COLO668 (cell line): Measurements from ENCODE around the gene GALNS.
"Not testable (repeated sequence)": the region's sequence is repeated elsewhere in the genome, so short reads cannot be mapped to it uniquely, and the experiment has no call there.

Source experiments
- DNase-seq: peaks from one replicate; lab custom pipeline; 2025; ENCODE audit not compliant: unreplicated experiment; lab: John Stamatoyannopoulos, UW

GALNS gene

DNA sequence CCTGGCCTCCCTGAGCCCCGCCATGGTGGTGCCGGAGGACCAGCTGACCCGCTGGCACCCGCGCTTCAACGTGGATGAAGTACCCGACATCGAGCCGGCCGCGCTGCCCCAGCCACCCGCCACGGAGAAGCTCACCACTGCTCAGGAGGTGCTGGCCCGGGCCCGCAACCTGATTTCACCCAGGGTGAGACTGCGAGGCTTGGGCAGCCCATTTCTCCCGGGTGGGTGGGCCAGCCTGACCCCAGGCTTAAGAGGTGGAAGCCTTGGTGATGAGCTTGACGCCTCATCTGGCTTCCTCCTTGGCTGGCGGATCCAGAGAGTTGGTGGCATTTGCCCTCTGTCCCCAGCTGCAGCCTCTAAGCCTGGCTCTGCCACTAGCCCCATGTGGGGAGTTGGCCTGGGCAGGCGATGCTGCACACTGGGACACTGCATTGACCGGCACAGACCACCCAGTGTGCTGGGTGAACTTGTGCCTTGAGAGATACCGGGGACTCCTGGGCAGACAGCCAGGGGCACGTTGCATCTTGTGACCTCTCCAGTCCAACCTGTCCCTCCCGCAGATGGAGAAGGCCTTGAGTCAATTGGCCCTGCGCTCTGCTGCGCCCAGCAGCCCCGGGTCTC lies 50.1 kb downstream of the GALNS start:
- DNase-seq: no peak

DNA sequence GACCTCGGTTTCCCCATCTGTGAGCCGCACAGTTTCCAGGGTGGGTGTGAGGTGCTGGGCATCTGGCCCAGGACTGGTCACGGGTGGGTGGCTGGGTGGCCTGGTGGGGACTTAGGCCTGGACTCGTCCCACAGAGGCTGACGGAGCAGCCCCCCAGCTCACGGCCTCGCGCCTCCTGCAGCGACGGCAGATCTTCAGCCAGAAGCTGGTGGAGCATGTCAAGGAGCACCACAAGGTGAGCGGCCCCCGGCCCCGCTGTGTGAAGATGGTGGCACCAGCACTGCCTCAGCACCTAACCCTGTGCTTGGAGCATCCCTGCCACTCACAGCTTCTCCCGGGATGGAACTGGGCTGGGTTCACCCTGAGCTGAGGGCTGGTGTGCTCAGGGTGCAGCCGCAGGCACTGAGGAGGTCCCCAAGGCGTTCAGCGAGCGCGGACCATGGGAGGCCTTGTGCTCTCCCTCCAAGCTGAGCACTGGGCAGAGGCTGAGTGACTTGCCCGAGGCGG lies 50.8 kb downstream of the GALNS start:
- no peak for DNase-seq

DNA sequence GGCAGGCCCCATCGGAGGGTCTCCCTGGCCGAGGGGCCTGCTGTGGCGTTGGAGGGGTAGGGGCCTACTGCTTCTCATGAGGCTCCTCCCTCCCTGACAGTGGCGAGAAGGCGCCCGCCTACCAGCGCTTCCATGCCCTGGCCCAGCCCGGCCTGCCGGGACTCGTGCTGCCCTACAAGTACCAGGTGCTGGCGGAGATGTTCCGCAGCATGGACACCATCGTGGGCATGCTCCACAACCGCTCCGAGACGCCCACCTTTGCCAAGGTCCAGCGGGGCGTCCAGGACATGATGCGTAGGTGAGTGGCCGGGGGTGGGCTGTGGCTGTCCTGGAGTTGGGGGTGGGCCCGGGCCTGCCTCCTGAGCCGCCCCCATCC lies 51.4 kb downstream of the GALNS start:
- DNase-seq: peak; percentile 27

GRCh38 chr16:88804552-88805339 lies 52.0 kb downstream of the GALNS start:
- peak; percentile 88 for DNase-seq

DNA sequence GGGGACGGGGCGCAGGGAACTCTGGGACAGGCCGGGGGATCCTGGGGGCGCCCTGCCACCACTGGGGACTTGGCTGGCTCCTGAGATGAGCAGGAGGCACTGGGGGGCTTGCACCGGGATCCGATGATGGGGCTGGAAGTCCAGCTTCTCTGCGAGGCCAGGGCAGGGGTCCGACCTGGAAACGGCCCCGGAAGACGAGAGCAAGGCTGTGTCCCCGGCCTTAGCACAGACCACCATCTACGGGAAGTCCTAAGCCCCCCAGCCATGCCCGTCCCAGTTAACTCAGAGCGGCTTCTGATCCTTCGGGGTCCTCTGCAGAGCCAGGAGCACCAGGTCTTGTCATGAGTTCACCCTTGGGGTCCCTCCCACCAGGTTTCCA lies 52.6 kb downstream of the GALNS start:
- DNase-seq: no peak

GRCh38 chr16:88803264-88803987 lies 53.3 kb downstream of the GALNS start, which contains the start of gene CDT1:
CDT1 (plus strand) TSS chr16:88803789; CDS start chr16:88803832, 43 bp downstream.
- peak; percentile 93 for DNase-seq

- no peak for DNase-seq
These were observed 56.5 kb downstream of the GALNS start for GRCh38 chr16:88800277-88800592.

GRCh38 chr16:88799569-88800276 lies 57.0 kb downstream of the GALNS start:
- DNase-seq: no peak

DNA sequence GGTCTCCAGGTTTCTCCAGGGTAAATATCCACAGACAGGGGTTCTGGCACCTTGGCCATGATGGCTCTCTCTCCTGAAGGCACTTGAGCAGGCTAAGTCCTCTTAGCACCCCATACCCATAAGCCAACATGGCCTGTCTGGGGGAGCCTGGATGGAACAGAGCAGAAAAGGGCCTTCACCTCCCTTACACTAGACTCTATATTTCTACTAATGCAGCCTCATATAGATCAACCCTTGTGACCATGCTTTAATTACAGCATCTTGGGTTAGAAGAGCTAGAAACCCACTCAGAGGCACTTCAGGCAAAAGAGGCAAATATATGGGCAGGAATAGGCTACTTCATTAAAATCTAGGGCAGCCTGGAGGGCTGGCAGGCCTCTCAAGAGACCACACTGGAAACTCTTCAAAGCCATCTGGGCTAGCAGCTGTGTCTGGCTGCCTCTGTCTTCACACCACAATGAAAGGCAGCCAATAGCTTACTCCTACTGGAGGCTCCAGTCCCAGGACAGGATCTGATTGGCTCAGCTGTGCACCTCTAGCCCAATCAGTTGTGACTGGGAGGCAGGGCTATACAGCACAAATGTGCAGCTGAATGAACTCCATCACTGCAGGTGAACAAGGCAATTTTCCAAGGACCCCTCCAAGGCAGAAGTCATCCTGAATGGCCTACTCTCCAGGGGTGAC lies 57.8 kb downstream of the GALNS start:
- no peak for DNase-seq

DNA sequence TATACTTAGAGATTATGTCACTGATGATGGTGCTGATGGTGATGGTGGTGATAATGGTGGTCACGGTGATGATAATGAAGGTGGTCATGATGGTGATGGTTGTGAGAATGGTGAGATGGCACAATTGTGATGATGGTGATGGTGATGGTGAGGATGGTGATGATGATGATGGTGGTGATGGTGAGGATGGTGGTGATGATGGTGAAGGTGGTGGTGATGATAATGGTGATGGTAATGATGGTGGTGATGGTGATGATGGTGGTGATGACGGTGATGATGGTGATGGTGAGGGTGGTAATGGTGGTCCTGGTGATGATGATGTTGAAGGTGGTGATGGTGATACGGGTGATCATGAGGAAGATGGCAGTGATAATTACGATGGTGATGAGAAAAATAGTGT lies 58.7 kb downstream of the GALNS start:
- no peak for DNase-seq

- DNase-seq: no peak
These were observed 60.5 kb downstream of the GALNS start for GRCh38 chr16:88796278-88796677.

DNA sequence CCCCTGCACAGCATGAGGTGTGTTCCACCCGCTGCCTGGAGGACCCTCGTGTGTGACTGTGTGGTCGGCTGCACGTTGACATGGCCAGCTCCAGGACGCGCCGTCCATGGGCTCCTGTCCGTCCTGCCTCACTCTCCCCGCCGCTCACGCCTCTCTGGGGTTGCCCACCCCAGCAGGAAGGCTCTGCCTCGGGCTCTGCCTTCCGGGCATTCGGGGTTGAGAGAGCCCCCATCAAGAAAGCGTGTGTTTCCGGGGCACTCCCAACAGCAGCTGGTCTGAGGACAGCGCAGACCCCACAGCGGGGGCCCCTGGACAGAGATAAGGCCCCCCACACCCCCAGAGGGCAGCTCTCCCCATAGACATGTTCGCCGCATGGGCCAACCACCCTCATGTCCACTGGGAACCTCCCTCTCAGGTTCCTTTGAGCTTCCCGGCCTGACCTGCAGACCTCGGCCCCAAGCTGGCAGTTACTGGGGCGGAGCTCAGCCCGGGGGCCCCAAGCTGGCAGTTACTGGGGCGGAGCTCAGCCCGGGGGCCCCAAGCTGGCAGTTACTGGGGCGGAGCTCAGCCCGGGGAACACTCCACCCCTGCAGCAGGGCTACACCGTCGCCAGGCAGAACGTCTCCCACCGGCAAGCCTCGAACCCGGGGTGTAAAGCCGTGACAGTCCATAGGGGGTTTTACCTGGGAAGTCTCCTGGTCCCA lies 63.3 kb downstream of the GALNS start:
- no peak for DNase-seq

- no peak for DNase-seq
These were observed 64.0 kb downstream of the GALNS start for GRCh38 chr16:88792668-88793250.

DNA sequence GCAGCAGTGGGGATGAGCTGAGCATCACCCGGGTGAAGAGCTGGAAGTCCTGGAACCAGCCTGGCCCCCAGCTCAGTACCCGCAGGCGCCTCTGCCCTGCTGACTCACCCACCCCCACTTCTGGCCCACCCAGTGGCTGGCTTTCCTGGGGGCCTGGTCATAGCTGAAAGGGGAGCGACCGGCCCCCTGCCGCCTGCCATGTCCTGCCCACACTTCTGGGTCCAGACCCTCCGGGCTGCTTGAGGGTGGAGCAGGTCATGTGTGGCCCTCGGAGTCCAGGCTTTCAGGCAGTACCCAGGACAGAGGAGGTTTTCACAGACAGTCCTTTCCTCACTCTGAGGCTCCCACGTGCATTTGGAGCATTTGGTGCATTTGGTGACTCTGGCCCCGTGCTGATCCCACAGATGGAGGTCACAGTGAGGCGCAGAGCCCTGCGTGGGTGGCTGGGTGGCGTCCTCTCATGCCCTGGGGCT lies 64.6 kb downstream of the GALNS start:
- no peak for DNase-seq

- DNase-seq: peak; percentile 41
These were observed 66.2 kb downstream of the GALNS start for GRCh38 chr16:88790312-88791211.

- DNase-seq: no peak
These were observed 67.2 kb downstream of the GALNS start for GRCh38 chr16:88789594-88789993.

GRCh38 chr16:88788749-88789148 lies 68.0 kb downstream of the GALNS start:
- DNase-seq: not testable (repeated sequence)

DNA sequence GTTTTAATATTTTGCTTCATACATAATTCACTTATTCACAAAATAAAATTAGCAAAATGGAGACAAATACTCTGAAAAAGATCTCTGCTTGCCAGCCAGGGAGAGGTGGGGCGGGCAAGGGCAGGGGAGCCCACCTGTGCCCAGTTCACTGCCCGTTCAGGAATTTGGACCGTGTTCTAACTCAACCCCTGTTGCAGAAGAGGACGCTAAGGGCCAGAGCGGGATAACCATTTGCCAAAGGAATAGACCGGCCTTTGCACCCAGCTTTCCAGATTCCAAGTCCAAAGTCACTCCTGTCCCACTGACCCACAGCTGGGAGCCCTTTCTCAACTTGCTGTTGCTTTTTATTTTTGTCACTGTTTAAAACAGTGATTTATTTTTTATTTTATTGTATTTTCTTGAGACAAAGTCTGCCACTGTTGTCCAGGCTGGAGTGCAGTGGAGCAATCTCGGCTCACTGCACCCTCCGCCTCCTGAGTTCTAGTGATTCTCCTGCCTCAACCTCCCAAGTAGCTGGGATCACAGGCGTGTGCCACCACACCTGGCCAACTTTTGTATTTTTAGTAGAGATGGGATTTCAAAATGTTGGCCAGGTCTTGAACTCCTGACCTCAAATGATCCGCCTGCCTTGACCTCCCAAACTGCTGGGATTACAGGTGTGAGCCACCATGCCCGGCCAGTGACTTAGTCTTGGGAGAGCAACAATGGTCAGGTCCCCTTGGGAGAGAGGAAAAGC lies 69.0 kb downstream of the GALNS start:
- DNase-seq: no peak
